GM18909 (cell line): Measurements from ENCODE around the gene CCDC83.
A peak's percentile ranks its signal among the peaks of the same experiment; 100 is the strongest.
"Not testable (repeated sequence)": the region's sequence is repeated elsewhere in the genome, so short reads cannot be mapped to it uniquely, and the experiment has no call there.

Experiments
- ATAC-seq: cut with Tn5 transposase; IDR thresholded peaks from one replicate; pipeline ENCODE4 v1.9.1; 2021; ENCODE audit warnings: mild to moderate bottlenecking; ENCODE audit not compliant: unreplicated experiment, poor library complexity

The CCDC83 gene

GRCh38 chr11:85934596-85935169 lies 79.5 kb downstream of the CCDC83 start:
- no peak for ATAC-seq

GRCh38 chr11:85935751-85936150 lies 80.6 kb downstream of the CCDC83 start:
- ATAC-seq = no peak

GRCh38 chr11:85937835-85938234 lies 82.7 kb downstream of the CCDC83 start:
- ATAC-seq = no peak

- ATAC-seq = no peak
Measured at GRCh38 chr11:85939099-85940015, 84.2 kb downstream of the CCDC83 start.

- peak; percentile 72 for ATAC-seq
Measured at GRCh38 chr11:85941380-85941973, 86.3 kb downstream of the CCDC83 start.

- ATAC-seq = no peak
Measured at GRCh38 chr11:85945296-85945695, 90.1 kb downstream of the CCDC83 start.

- no peak for ATAC-seq
Measured at GRCh38 chr11:85945788-85946187, 90.6 kb downstream of the CCDC83 start.

GRCh38 chr11:85946221-85946620 lies 91.0 kb downstream of the CCDC83 start:
- ATAC-seq = no peak

GRCh38 chr11:85947431-85948272 lies 92.5 kb downstream of the CCDC83 start:
- peak; percentile 45 for ATAC-seq

GRCh38 chr11:85948884-85949283 lies 93.7 kb downstream of the CCDC83 start:
- ATAC-seq = peak; percentile 36

GRCh38 chr11:85949798-85950197 lies 94.6 kb downstream of the CCDC83 start:
- ATAC-seq = no peak

GRCh38 chr11:85950317-85951048 lies 95.3 kb downstream of the CCDC83 start:
- no peak for ATAC-seq

- no peak for ATAC-seq
Measured at GRCh38 chr11:85951049-85951405, 95.8 kb downstream of the CCDC83 start.

GRCh38 chr11:85951428-85952107 lies 96.4 kb downstream of the CCDC83 start:
- no peak for ATAC-seq

- ATAC-seq = not testable (repeated sequence)
Measured at GRCh38 chr11:85952108-85952485, 96.9 kb downstream of the CCDC83 start.

GRCh38 chr11:85953491-85954143 lies 98.4 kb downstream of the CCDC83 start:
- ATAC-seq = no peak

- ATAC-seq = no peak
Measured at GRCh38 chr11:85955531-85955930, 100.3 kb downstream of the CCDC83 start.

- no peak for ATAC-seq
Measured at GRCh38 chr11:85960678-85961077, 105.5 kb downstream of the CCDC83 start.

- ATAC-seq = no peak
Measured at GRCh38 chr11:85961130-85961529, 105.9 kb downstream of the CCDC83 start.
